ENCODE results near the gene SPSB3. TPM values are rescaled to one million over a fixed set of nuclear protein-coding genes. Genes with fewer than 3 reads are reported as not detected.
A peak's percentile ranks its signal among the peaks of the same experiment; 100 is the strongest.

SPSB3 gene
- total and polyA plus RNA-seq, 9 of the 15 experiments (the other 6 are each of a cell fraction or from before 2014, with no cell fraction given) = 0.39 to 37.4 (median 7.1) TPM

DNA sequence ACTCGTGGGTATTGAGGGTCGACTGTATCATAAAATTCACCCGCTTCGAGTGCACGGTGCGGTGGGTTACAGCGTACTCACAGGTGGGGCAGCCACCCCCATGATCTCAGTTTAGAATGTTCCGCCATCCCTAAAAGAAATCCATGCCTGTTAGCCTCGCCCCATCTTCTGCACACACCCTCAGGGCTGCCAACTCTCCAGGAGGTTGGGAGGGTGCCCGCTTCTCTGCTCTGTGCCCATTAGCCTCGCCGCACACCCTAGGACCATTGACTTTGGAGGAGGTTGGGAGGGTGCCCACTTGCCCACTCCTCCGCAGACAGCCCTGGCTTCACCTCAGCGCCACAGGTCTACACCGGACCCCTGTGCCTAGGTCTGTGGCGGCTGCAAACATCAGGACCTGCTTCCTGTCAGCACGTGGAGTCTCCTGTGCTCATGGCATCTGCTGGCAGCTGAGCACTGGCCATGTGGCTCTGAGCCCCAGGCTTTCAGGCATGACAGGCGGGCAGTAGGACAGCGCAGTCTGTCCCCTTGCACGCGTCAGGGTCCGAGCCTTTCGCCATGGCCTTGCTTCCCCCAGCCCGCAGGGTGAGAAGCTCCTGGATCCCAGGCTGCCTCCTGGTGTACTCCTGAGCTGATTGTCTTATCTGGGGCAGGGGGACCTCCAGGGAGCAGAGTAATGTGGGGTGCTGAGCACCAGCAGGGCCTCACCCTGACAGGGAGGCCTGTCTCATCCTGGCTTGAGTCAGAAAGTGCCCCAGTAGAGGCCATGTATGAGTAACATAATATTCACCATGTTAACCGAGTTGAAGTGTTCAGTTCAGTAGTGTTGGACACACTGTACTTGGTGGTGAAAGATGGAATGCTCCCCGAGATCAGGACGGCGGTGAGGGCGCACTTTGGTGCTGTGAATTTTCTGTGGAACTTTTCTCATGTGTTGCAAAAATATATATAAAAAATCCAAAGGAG lies 32.9 kb downstream of the SPSB3 start:
- Histone ChIP-seq H3K9me1 (ENCODE audit: control insufficient read depth, insufficient read depth, low read length) (peaks cover 3% of the 10 kb centered on the region), H3K4me2 (ENCODE audit: insufficient read depth, low read length) (no peak overlapping the region), H3K4me3 (no peak overlapping the region), H4K20me1 (replicated peaks; ENCODE audit: control insufficient read depth, insufficient read depth, low read length) (no peaks in the 10 kb centered on the region), H3K9me3 (replicated peaks; ENCODE audit: control insufficient read depth, insufficient read depth, low read depth, low read length) (no peaks in the 10 kb centered on the region), H3K9ac (ENCODE audit: insufficient read depth in 1 of 2, low read depth in 2 of 2, low read length in 2 of 2) (0 out of 4 replicates have a peak overlapping the region, but pooled peaks of 1 of the 2 experiments have one; percentile 6), H2AFZ (ENCODE audit: low read depth, low read length) (no peak overlapping the region), H3K79me2 (ENCODE audit: control insufficient read depth, insufficient read depth, low read length) (no peaks in the 10 kb centered on the region), H3K27ac (ENCODE audit: extremely low read depth, low read depth, low read length) (no peak overlapping the region; the same call in 2 of the 3 replicates), H3K36me3 (ENCODE audit: control insufficient read depth, insufficient read depth, low read length) (peaks cover 43% of the 10 kb centered on the region; the same call in 2 of the 3 replicates), H3K27me3 (ENCODE audit: control insufficient read depth in 2 of 2, insufficient read depth in 2 of 2, low read length in 2 of 2) (no peaks in the 10 kb centered on the region), H3K4me1 (replicated peaks in 1 of 2; ENCODE audit: control insufficient read depth in 2 of 2, insufficient read depth in 2 of 2, low read length in 2 of 2) (peaks cover 0 to 7% of the 10 kb centered on the region in 2 experiments; a peak in 1 of 5 replicates)
- DNase-seq (ENCODE audit: extremely low read depth in 1 of 4, low spot score in 3 of 4) = no peak
- CTCF ChIA-PET (ENCODE audit: low intra/inter-chr PET ratio) = no interaction called here
- BruUV-seq (replicated peaks) = no TSS peak
- POLR2A ChIA-PET = interaction anchor here (0.7 kb wide), 1 partner anchor 111 kb away, joined by 3 read pairs; no protein-coding TSS in a partner anchor
- intact Hi-C loops (cut with micrococcal nuclease) = no loop called here
- in situ Hi-C loops (cut with MboI) = no loop called here
- ATAC-seq = no peak
- no peak for TF ChIP-seq FOXM1 (IDR thresholded peaks at IDR 0.05; ENCODE audit: low read depth)
- TF ChIP-seq FOXM1 (CRISPR knock-in tag; IDR thresholded peaks at IDR 0.05; ENCODE audit: low read depth) = no peak
- no peak for TF ChIP-seq HOXB6 (CRISPR knock-in tag; IDR thresholded peaks at IDR 0.05; ENCODE audit: borderline replicate concordance)
- no peak for TF ChIP-seq CHD2 (IDR thresholded peaks at IDR 0.05; ENCODE audit: low read depth, low read length)
- no peak for TF ChIP-seq SLC30A9 (CRISPR knock-in tag; IDR thresholded peaks at IDR 0.05)
- TF ChIP-seq RAD51 (IDR thresholded peaks at IDR 0.05; ENCODE audit: borderline replicate concordance, low read depth) = no peak
- TF ChIP-seq ZFP36 (IDR thresholded peaks at IDR 0.05; ENCODE audit: low read depth, low read length, partially characterized antibody) = no peak
- TF ChIP-seq CREBBP (IDR thresholded peaks at IDR 0.05; ENCODE audit: low read depth, low read length) = no peak
- peak; percentile 46 for TF ChIP-seq RBM22 (IDR thresholded peaks at IDR 0.05; ENCODE audit: low read depth, low read length, poor library complexity, severe bottlenecking)
- FAIRE-seq = no peak
- WGBS (ENCODE audit: insufficient coverage, low coverage, missing lambda C conversion rate) = 91% methylated on average over 24 of the region's 29 CpGs

Data from K562 (cell line).